GOT3 (cell line): ENCODE data around the gene TRIL.

ENCODE experiments used
- DNase-seq: peaks from one replicate; lab custom pipeline; 2025; ENCODE audit warnings: mixed read lengths; lab: John Stamatoyannopoulos, UW

TRIL gene, protein sequence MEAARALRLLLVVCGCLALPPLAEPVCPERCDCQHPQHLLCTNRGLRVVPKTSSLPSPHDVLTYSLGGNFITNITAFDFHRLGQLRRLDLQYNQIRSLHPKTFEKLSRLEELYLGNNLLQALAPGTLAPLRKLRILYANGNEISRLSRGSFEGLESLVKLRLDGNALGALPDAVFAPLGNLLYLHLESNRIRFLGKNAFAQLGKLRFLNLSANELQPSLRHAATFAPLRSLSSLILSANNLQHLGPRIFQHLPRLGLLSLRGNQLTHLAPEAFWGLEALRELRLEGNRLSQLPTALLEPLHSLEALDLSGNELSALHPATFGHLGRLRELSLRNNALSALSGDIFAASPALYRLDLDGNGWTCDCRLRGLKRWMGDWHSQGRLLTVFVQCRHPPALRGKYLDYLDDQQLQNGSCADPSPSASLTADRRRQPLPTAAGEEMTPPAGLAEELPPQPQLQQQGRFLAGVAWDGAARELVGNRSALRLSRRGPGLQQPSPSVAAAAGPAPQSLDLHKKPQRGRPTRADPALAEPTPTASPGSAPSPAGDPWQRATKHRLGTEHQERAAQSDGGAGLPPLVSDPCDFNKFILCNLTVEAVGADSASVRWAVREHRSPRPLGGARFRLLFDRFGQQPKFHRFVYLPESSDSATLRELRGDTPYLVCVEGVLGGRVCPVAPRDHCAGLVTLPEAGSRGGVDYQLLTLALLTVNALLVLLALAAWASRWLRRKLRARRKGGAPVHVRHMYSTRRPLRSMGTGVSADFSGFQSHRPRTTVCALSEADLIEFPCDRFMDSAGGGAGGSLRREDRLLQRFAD

DNA sequence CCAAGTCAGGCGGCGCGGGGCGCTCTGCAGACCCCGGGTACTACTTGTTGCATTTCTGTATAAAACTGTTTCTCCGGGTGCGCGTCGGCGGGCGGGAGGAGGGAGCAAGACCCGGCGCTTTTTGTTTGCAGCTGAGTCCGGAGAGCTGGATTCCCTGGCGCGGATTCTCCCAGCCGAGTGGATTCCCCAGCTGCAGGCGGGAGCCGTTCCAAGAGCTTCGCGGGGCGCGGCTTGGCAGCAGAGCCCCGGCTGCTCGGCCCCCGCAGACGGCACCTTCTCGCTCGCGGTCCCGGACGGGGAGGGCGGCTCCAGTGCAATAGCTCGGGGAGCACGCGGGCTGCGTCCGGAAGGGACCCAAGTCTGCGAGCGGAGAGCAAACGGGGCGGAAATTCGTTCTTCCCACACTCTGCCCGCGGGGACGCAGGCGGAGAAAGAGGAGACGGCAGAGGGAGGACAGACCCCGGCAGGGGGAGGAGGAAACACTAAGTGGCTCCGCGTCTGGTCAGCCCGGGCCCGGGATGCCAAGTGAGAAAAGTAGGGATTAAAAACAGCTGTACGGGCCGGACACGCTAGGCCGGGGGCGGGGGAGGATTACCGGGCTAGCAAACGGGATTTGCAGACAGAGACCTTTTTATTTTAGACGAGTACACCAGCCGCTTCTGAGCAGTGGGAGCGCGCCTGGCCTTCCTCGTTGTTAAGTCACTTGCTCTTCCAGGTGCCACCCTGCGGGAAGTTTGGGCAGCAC lies at the start of gene TRIL:
Gene TRIL, minus strand, starts transcription at position 96 of the 745 bp plus-strand sequence. CDS start 284 bp downstream, outside the sequence.
- no peak for DNase-seq

DNA sequence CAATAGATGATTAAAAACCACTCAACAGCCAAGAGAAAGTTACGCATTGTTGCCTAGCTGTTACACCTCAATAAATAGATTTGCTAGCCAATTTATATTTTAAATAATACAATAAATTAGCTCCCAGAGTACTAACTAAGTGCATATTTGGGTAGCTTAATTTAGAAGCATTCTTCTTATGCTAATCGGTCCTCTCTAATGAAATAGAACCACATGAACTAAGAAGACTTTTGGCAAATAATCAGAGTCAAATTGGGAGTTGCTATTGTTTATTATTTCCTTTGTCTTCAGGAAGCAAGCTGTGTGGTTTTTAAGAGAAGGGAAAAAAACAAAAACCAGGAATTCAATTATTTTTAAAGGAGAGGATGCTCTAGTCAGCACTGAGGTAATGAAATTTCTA lies 49.0 kb upstream of the TRIL start:
- DNase-seq = no peak

DNA sequence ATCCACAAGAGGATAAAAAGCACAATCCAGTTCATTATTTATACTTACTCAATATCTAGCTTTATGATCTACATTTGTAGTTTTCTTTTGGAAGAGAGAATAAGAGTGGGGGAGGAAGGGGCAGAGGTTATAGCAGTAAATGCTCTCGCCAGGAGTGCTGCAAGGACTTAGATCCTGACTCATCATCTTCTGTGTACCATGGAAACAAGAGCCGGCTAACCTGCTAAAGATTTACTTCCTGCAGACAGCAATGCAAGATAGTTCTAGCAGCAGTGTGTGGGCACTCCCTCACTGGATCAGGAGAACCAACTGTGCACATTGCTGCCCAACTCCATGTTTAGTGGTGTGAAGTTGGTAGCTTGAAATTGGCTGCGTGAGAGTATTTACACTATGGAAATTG lies 47.7 kb upstream of the TRIL start:
- DNase-seq = no peak

DNA sequence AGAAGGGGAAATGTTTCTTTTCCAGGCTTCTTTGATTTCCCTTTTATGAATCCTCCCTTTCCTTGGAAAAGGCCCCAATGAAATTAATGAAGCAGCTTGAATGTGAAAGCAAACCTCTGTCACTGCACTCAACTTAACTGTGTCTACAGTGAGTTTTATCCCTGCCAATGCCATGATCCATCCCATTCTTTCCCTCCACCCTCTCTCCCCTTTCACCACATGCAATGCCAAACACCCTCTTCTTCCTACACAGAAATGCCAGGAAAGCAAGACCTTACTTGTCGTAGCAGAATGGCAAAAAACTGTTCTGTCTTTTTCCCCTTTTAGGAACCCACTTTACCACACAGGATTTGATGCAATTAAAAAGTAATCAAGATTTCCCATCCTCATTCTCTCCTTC lies 47.3 kb upstream of the TRIL start:
- no peak for DNase-seq

DNA sequence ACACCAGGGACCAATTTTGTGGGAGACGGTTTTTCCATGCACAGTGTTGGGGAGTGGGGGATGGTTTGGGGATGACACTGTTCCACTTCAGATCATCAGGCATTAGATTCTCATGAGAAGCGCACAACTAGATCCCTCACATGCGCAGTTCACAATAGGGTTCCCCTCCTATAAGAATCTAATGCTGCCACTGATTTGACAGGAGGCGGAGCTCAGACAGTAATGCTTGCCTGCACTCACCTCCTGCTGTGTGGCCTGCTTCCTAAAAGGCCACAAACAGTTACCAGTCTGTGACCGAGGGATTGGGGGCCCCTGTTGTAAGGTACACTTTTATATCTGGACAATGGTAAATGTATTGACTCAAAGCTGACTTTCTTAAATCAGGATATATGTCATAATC lies 45.6 kb upstream of the TRIL start:
- DNase-seq = no peak

DNA sequence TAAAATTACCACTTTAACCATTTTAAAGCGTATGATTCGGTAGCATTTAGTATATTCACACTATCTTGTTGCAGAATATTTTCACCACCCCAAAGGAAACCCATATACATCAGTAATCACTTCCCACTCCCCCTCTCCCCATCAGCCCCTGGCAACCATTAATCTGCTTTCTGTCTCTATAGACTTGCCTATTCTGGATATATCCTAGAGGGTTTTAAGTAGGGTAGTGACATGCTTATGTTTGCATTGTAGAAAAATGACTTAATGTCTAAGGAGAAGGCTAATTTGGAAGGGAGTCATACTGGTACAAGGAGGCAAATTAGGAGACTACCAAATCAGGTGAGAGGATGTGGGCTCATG lies 42.6 kb upstream of the TRIL start:
- no peak for DNase-seq

DNA sequence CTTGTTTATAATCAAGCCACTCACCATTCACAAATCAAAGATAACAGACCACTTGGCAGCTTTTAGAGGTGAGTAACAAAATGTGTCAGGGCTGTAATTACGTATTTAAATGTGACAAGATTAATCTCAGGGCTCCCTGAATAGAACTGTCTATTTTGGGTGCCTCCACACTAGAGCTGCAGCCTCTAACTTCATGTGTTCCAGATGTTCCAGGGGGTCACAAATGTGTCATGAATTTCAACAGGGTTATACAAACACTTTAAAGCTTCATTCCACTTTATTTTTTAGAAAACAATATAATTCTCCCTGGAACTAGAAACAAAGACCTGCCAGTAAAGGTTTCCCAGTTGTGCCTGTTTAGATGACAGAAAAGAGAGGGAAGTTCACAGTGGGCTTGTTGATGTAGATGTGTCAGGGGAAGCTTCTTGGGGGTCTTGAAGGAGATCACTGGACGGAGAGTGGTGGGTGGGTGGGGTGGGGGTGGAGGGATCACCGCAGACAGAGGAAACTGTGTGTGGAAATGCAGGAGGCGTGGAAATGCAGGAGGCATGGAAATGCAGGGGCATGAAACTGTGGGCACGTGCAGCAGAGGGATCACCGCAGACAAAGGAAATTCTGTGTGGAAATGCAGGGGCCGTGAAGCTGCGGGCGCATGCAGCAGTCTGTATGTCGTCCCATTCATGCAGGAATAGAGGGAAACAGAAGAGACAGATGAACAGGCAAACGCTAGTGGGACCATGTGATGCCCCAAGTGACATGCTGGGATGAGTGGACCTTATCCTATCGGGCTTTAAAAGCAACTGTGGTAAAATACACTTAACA lies 42.0 kb upstream of the TRIL start:
- no peak for DNase-seq

DNA sequence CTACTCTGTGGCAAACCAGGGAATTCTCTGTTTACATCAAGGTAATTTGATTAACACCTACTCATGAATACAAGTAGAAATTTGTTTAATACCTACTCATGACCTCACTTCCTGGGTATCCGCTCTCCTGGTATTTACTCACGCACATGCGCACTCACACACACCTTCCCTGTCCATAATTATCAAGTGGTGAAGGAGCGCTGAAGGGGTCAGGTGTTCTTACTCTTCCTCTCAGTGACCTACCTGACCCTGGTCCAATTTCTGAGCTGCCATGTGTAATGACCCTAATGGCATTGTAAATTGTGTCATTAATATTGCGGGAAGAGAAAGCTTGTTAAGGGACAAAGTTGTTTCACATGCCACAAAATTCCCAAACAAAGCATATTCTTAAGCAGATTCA lies 41.3 kb upstream of the TRIL start:
- no peak for DNase-seq

DNA sequence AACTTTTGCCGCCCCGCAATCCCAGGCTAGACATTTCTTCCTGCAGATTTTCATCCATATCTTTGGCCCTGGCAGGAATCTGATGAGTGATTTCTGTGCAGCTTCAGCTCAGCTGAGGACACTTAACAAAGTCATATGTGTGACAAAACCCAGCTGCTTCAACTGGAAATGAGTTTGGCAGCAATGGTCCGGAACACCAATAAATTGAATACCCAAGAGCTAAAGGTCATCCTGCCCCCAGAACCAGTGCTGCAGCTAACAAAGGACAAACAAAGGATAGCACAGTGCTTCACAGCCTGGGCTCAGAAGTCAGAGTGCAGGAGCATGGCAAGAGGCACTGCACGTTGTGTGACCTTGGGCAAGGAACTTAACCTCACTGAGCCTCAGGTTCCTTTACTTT lies 40.0 kb upstream of the TRIL start:
- DNase-seq = no peak

DNA sequence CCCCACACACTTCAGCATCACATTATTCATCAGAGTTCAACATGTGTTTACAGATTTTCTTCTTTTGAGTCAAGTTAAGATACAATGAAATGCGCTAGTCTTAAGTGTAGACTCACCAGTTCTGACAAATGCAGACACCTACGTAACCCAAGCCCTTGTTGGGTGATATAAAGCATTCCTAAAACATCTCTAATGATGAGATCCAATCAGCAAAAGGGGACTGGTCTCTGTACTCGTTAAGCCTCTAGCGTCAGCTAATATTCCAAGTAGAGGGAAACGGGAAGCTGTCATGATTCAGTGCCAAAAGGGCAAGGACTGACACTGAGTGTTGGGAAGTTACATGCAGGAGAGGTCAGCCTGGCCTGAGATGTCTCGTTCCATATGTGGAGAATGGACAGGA lies 38.7 kb upstream of the TRIL start:
- DNase-seq = no peak

DNA sequence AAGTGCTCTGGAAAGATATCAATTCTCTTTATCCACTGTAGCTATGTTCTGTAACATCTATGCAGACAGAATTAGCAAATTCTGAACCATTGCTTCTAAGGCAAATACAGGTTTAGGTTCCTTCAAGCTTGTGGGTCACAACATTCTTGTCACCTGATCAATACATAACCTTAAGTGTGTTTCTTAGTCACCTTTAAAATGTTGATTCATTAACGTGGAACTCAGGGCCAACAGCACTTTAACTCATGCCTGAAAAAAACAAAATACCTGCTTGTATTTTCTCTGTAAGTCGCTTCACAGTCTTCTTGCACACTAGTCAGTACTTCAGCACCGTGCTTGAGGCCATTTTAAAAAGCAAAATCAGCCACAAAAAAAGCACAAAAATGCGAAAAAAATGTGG lies 35.2 kb upstream of the TRIL start:
- no peak for DNase-seq

DNA sequence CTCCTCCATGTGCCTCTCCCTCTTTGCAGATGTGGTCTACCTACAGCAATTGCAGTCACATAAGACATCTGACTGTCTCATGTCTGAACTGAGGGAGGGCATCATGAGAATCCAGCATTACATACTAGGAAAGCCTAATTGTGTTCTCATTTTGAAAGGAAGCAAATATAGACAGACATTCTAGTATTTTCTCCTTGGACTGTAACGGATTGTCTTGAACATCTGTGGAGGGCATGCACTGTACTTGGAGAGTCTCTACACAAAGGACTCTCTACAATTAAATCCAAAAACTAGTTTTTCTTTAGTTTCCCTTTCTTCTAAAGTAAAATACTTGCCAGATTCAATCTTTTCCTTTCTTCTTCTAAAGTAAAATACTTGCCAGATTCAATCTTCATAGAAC lies 34.7 kb upstream of the TRIL start:
- no peak for DNase-seq

DNA sequence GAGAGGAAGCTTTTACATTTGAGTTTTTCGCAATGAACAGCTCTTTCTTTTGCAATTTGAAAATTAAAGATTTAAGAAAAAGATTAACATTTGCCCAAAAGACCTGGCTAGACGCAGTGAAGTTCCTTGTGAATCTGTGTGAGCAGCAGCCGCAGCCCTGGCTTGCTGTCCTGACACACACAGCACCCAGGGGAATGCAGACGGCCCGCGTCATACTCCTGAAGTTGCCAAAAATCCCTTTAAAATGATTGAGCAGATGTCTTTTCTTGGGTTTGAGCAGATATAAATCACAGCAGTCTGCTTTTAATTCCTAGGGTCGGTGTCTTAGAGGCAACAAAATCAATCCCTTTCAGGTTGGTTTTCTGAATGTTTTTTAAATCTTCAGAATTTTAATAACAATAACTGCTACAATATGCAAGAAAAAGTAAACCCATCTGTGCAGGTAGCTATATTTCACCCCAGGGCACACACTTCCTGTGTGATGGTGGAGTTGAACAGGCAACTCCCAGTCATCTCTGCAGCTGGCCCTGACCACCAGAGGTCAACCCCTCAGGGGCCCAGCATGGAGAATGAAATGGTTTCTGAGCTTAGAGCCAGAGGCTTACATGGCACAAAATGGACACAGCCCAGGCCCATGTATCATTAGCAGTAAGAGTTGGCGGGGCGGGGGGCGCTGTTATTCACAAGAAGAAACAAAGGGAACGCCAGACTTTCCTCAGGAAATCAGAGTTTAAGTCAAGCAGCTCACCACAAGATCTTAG lies 32.2 kb upstream of the TRIL start:
- DNase-seq = no peak

DNA sequence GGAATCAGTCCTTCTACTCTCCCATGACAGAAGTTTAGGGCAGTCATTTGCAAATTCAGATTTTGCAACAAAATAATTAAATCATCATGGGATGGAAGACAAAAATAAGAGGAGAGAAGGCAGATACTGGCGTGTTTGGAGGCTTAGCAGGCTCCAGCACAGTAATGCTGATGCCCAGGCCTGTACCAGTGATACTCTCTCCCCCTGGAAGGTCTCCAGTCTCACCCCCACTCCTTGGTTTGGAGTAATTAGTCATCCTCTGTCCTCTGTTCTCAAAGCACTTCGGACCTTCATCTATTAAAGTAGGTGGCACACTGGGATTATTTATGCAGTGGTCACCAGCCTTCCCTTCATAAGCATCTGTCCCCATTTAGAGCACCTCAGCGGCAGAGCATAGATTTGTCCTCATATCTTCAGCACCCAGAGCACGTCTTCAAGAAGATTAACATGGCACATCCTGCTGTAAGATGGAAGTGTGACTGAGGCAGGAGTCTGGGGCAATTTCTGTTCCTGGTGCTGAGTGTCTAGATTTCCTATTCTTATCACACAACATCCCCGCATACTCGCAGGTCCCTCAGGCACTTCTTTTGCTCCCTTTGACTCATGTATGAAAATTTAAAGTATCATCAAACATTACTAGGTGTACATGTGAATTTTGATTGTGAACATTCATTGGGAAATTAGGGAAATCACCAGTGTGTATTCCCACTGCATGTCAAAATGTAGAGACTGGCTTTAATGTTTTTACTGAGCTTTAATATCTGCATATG lies 31.3 kb upstream of the TRIL start:
- DNase-seq = no peak

DNA sequence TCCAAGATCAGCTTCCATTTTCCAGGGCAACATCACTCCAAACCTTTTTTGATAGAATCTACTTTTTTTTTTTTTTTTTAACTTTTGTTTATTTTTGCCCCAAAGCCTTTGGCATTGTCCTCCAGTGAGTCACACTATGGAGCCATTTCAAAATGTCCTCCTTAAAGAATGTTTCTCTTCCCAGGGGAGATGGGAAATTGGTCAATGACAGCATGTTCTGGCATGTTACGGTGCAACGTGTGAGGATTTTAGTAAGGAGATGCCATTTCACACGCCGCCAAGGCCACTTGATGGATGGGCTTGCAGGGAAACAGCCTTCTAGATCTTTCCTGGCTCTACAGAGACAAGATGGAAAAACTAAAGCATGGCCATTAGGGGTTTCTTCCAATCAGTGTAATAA lies 30.7 kb upstream of the TRIL start:
- peak; percentile 31 for DNase-seq

DNA sequence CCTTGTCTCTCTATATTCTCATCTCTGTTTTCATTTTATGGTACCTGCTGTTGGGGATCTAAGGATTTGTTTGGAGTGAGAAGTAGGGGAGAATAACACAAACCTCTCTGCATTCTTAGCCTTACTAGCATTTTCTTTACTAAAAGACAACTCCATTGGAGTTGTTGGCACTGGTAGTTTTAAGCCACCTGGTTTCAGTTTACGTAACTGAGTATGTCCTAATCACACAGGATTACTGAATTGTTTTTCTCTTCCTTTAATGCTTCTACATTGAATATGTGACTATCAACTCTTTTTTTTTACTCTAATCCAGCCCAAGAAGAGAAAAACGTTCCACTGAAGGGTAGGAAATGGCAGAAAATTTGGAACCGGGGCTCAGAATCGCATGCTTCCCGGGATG lies 30.0 kb upstream of the TRIL start:
- DNase-seq = no peak

DNA sequence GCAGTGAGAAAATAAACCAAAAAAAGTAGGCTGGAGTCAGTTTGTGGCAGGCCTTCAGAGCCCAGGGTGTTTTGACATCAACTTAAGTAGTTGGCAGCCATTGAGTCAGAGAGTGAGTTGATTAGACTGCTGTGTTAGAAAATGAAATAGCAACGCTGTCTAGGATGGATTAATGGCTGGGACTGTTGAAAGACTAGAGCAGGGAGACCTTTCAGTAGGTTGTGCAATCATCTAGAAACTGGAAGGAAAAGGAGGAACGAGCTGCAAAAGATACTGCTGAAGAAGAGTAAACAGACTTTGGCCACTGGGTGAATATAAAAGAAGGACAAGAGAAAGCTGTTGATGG lies 28.6 kb upstream of the TRIL start:
- DNase-seq = no peak

DNA sequence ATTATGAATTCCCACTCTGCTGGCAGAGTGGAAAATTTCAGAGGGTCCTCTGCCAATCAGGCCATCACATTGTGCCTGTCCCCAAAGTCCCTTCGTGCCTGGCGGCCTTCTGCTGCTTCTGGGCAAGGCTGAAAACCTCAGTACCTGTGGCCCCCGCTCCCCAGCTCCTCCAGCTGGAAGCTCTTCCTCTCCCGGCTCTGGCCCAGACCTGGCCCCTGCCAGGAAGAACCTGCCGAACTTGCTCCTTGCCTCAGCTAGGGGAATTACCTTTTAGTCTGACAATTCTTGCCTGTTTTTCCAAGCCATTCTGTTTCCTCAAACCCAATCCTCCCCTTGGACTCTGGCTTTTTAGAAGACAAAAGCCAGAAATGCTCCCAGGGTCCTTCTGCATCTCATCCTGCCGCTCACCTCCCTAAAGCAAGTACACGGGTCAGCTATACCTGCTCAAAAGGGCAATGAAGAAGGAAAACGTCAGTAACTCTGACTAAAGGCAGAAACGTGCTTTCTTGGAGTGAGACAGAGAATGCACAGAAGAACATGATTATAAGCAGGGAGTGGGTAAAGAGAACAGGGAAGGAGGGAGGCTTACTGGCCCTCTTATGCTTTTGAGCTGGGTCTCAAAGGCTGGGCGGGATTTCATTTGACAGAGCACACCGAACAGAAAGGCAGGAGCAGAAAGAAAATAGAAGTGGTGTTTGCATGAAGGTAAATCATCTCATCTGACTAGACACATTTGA lies 28.1 kb upstream of the TRIL start:
- no peak for DNase-seq

DNA sequence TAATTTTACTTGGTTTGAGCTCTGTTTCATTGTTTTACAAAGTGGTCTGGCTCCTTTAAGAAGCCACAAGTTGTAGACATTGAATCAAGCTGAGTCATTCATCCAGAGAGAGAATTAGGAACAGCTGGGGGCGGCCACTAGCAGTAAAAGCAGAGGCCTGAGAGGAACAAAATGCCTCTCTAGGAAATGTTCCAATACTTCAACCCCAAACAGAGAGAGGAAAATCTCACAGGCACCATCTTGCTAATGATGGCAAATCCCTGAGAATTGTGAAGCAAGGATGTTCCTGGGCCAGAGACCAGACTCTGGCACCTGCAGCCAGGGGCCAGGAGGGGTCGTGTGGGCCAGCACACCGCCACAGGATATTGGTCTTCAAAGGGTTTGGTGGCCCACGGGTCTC lies 26.5 kb upstream of the TRIL start:
- no peak for DNase-seq

DNA sequence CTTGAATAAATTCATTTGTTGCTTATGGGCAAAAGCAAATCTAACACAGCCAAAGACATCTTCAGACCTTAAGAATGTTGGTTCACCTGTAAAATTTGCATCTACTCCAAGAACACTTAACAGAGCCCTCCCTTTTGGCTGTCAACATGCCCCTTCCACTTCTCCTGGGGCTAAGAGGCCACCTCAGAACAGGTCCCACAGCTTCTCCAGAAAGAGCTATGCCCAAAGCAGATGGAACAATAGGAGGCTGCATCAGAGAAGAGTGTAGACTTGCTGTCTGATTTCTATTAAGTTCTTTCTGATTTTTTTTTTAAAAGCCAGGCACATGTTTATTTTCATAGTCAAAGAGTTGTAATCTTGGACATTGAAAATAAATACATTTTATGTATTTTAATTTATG lies 26.1 kb upstream of the TRIL start:
- no peak for DNase-seq
